GM18508 (cell line): ENCODE results near the gene CPNE5.

Experiments used
- ATAC-seq: cut with Tn5 transposase; IDR thresholded peaks from one replicate; pipeline ENCODE4 v1.9.1; 2021; ENCODE audit warnings: moderate number of reproducible peaks; ENCODE audit not compliant: insufficient read depth, unreplicated experiment

The CPNE5 gene

DNA sequence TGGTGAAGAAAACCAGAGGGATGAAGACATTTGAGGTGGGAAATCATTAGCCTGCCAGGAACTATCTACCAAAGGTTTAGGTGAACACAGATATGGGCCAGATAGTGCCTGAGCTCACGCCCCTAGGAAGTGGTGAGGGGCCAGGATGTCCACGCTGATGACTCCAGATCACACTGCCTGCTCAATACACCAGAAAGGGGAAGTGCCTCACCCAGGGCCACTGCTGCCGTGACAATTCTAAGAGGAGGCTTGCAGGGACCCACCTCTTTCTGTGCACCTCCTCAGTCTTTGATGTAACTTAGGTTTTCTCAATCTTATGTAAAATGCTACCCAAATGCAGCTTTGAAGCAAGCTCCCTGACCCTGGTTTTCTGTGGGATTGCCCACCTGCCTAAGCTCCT is 147.0 kb downstream of the CPNE5 start:
- ATAC-seq: no peak

DNA sequence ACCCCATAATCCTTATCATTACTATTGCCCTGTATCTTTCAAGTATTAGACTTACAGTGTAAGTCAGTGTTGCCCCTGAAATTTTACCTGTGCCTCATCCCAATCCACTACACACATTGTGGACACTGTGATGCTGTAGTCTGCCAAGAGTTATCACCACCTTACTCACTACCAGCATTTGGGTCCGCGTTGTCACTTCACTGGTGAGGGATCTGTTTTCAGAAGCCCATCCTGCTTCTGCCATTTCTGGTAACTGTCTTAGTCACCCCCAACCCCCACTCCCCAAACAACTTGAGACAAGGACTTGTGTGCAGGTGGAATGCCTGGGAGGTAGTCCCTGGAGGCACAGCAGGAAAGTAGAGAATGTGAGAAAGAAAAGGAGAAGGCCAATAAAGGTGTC is 147.6 kb downstream of the CPNE5 start:
- no peak for ATAC-seq

GRCh38 chr6:36691011-36691410 is 148.2 kb downstream of the CPNE5 start:
- ATAC-seq: no peak
